Stimulated activated naive CD4-positive, alpha-beta T cell (primary cell): Measurements from ENCODE around the gene MACROH2A2.
A peak's percentile ranks its signal among the peaks of the same experiment; 100 is the strongest.
"Not testable (repeated sequence)": the region's sequence is repeated elsewhere in the genome, so short reads cannot be mapped to it uniquely, and the experiment has no call there.

ENCODE experiments used
- DNase-seq, 6 experiments: peaks; one replicate each; lab custom pipeline; 2025; lab: John Stamatoyannopoulos, UW

The MACROH2A2 gene

DNA sequence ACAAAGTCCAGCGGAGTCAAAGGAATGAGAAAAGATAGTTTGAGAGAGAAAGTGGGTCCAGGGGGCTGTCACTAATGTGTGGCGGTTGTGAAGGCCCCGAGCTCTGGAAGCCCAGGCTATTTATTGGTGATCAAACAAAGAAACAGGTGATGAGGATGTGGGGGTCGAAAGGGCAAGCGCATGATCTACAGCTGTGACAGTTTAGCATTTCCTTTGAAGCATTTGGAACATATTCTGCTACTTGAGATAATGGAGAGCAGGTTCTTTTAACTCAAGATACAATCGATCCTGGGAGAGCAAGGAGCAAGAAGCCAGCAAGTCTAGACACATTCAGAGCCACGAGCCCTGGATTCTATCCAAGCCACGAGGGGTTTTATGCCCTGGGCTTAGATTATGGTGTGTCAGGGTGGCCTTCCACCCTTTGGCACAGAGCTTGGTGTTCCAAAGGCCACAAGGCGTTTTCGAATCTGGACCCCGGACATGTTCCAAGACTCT, 48.5 kb downstream of the MACROH2A2 start:
- not testable (repeated sequence) for DNase-seq

DNA sequence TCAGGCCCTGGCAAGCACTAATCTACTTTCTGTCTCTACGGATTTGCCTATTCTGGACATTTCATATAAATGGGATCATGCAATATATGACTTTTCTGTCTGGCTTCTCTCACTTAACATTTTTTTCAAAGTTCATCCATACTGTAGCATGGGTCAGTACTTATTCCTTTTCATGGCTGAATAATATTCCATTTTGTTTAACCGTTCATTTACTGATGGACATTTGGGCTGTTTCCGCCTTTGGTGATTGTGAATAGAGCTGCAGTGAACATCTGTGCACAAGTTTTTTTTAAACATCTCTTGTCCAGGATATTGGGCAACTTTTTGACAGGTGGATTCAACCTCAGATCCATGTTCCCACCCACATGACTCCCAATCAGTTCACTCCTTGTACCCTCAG, 49.0 kb downstream of the MACROH2A2 start:
- DNase-seq: no peak

DNA sequence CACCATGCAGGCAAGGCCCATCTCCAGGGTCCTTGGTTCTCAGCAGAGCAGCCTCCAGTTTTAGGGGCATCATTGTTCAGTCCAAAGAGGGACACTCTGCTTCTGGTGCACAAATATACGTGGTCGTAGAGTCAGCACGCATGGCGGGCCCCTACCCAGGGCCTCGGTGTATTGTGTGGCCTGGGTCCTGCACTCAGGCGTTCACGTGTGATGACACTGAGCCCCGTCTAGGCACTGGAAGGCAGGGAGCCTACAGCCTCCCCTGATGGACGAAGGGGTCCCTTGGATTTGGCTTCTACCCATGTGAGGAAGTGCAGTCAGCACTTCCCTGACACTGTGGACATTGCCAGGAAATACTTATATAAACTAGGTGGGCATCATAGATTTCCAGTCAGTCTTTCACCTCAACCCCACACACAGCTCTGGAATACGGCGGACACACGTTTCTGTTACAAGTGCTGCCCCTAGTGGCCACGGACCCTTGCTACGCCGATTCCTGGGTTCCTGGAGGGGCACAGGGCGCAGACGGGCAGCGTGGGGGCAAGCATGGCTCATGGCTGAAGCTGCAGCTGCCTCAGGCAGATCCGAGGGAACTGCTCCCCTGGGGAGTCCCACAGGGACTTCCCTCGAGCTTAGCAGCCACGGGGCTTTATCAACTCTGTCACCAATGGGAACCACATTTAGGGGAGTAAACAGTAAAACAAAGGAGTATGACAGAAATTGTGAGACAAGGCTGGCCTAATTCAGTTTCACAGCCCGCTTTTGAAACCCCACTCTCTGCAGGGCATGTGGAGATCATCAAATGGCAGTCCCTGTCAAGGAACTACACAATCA, 54.5 kb downstream of the MACROH2A2 start:
- no peak for DNase-seq

DNA sequence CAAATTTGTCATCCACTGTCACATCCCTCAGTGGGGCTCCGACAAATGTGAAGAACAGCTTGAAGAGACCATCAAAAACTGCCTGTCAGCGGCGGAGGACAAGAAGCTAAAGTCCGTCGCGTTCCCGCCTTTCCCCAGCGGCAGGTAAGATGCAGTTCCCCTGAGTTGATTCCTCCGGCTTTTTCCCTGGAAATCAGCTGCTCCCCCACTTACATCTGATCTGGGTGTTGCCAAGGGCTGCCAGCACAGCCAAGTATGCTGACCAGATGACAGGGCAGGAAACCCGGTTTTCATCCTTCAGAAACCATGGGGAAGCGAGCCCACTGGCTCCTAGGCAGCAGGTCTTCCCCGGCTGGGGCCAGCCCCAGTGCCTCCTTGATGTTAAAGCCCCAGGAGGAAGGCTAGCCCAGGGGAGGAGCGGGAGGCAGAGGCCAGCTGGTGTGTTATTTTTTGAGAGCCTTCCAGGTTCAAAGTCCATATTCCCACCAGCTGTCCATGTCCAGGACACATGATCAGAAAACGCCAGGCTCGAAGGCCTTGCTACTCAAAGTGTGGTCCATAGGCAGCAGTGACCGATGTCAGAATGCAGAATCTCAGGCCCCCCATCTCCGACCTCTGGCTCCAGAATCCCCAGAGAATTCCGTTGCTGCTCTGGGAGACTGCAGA, 56.6 kb downstream of the MACROH2A2 start:
- no peak for DNase-seq

DNA sequence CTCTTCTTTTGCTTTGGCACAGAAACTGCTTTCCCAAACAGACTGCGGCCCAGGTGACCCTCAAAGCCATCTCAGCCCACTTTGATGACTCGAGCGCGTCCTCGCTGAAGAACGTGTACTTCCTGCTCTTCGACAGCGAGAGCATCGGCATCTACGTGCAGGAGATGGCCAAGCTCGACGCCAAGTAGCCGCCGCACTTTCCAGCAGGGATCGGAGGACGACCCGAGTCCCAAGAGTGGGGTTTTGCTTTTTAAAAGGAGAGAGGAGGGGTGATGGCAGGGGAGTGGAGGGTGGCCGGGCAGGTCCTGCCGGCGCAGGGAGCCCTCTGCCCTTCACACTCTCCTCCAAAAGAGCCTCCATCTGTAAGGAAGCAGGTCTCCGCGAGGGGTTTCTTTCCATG, 58.9 kb downstream of the MACROH2A2 start:
- DNase-seq: no peak

DNA sequence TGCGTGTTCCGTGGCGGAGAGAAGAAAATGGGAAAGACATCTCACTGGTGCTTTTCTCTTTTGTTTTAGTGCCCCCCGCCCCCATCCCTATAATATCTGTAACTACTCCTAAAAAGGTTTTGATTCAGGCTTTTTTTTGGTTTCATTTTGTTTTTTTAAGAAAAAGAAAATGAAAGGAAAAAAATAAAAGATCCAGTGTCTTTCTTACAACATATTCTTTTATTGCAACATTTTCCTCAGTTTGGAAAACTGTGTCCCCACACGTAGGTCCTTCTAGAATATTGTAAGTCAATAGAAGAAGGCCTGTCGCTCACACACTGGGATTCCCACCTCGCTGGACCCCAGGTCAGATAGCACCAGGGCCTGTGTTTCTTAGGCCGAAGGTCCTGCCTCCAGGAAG, 59.4 kb downstream of the MACROH2A2 start:
- DNase-seq: no peak

DNA sequence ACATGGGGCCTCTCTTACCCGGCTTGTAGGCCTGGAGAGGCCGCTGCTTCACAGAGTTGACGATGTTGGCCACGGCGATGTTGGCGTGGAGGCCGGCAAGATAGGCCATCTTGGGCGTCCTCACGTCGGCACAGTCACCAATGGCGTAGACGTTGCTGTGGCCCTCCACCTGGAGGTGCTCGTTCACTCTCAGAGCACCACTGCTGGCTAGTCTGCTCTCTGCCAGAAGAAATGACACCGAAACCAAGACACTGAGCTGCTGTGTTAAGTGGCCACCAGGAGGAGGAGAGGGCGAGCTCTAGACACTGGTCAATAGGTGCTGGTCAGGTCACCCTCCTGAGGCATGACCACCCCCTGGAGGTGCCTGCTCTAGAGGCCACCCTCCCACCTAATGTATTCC, 62.3 kb downstream of the MACROH2A2 start:
- no peak for DNase-seq

DNA sequence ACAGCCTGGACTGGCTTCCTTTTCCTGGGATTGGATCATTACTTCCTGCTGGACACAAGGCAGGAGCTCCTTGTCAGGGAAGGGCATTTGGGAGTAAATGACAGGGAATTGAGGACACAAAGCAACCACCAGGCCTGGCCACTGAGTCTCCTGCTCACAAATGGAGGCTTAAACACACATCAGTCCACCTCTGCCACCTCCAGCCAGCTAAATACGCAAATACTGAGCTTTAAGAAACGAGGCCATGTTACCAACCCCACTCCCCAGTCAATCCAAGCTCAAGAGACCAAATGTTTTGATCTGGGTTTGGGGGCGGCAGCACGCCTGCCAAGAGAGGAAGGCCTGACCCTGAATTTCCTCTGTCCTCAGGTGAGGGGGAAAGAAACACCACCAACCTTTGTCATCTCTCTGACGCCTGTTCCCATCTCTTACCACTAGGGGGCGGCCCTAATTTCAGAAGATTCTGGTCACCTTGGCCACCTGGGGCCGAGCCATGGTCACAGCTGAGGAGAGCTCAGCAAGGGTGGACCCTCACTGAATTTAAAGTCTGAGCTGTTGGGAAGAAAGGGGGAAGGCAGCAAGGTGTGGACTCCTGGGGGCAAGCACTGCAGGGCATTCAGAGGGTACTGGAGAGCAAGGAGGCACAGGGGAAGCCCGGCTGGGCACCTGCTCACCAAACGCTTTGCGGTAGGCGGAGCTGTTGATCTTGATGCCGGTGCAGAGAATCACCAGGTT, 63.5 kb downstream of the MACROH2A2 start:
- peak; percentile 13 to 59 (median 33) for DNase-seq

DNA sequence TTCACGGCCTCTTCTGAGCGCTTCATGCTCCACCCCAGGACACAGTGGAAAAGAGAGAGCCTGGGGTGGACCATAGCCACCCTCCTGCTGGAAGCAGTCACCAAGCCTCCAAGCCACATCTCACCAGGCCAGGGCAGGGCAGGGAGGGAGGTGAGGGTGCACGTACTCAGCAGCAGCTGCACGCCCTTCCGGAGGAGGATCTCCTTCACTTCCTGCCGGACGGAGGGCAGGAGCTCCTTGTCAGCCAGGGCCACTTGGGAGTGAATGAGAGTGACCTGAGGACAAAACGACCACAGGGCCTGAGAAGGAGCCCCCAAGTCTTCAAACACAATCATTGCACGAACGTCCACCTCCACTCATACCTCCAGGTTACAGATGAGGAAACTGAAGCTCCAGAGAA, 65.0 kb downstream of the MACROH2A2 start:
- no peak for DNase-seq

DNA sequence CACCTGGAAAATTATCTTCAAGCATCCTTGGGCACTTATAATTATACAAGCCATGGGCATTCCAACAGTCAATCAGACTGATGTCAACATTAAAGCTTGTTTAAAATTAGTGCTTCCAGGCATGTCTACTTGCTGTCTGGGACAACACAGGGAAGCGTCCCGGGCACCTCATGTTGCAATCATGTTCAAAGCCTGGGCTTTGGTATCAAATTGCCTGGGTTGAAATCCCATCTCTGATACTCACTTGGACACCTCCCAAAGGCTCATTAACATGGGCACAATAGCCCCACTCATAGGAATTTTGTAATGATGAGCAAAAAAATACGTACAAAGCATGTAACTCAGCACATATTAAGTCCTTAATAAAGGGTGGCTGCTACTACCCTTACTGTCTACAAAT, 65.5 kb downstream of the MACROH2A2 start:
- DNase-seq: no peak

DNA sequence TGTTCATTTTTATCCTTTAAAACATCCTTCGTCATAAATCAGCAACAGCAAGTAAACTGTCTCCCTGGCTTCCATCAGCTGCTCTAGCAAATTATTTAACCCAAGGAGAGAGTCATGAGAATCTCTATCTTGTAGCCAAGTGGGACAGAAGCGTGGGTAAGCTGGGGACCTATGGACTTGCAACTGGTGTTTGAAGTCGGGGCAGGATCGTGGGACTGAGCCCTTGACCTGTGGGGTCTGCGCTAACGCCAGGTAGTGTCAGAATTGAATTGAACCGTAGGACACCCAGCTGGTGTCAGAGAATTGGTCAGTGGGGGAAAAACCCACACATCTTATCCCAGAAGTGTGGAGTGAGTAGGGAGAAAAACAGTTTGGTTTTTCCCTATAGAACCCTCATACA, 66.6 kb downstream of the MACROH2A2 start:
- no peak for DNase-seq

DNA sequence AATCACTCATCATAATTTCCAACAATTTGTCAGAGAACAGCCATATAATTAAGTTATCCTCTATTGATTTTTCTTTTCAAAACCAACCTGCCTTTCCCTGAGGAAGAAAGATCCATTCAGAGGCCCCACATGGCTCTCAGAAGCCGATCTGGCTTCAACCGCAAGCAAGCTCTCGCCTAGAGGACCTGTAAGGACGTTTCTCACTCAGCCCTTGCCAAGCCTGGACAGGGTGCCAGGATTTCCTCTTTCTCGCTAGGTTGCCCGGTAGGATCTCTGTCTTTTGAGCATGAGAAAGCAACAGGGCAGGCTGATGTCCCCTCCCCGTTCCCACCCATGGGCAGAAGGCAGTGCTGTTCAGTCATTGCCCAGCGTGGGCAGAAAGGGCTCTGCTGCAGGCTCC, 67.0 kb downstream of the MACROH2A2 start:
- no peak for DNase-seq

DNA sequence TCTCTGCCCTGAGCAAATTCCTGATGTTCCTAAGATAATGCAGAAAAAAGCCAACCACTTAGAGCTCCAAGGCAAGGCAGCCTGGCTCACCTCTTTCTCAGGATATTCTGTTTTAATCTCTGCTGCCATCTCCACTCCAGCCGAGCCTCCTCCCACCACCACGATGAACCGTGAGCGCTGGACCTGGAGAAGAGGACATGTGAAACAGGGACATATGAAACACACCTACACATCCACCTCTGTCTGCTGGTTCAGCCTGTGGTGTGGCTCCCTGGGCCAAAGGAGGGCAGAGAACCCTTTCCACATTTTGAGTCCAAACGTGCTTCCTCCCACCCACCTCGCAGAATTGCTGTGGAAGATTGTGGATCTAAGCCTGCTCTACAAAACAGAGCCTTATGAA, 67.8 kb downstream of the MACROH2A2 start:
- no peak for DNase-seq

DNA sequence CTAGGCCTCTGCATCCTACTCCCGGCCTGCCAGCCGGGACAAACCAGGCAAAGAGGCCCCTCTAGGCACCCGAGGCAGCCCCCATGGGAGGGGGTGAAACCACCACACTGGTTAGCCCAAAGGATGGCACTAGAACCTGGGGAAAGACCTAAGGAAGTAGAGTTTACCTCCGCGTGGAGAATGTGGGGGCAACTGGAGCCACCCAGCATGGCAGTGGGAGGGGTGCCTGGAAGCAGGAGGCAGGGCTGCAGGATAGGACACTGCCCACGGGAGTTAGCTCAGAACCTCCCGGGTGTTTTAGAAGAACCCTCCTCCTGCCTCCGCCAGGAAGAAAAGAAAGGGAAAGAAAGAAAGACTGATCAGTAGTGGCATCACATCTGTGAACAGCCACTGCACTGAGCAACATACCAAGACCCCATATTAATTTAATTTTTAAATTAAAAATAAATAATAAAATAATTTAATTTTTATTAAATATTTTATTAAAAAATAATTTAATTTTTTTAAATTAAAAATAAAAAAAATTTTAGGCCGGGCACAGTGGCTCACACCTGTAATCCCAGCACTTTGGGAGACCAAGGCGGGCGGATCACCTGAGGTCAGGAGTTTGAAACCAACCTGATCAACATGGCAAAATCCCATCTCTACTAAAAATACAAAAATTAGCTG, 68.8 kb downstream of the MACROH2A2 start:
- DNase-seq: no peak

DNA sequence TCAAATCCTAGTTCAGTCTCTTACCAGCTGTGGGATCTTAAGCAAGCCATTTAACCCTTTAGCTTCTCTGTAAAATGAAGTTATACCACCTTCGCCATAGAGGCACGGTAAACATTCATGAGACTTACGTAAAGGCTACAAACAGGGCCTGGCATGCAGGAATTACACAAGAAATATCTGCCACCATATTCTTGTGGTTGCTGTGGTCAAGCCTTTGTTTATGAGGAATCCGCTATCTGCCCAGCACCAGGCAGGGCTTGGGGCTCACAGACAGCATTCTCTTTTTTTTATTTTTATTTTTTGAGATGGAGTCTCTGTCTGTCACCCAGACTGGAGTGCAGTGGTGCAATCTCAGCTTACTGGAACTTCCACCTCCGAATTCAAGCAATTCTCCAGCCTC, 70.1 kb downstream of the MACROH2A2 start:
- DNase-seq: no peak

DNA sequence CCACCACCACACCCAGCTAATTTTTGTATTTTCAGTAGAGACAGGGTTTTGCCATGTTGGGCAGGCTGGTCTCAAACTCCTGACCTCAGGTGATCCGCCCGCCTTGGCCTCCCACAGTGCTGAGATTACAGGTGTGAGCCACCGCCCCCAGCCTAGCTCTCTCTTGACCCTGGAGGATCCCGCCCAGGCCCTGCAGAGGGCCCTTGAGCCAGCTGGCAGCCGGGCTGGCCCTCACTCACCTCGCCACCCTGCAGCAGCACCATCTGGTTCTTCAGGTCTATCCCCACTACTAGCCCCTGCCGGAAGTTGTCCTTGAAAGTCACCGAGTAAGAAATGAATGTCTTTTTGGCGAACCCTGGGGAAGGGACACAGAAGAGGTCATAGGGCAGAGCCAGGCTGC, 70.5 kb downstream of the MACROH2A2 start:
- DNase-seq: not testable (repeated sequence)

DNA sequence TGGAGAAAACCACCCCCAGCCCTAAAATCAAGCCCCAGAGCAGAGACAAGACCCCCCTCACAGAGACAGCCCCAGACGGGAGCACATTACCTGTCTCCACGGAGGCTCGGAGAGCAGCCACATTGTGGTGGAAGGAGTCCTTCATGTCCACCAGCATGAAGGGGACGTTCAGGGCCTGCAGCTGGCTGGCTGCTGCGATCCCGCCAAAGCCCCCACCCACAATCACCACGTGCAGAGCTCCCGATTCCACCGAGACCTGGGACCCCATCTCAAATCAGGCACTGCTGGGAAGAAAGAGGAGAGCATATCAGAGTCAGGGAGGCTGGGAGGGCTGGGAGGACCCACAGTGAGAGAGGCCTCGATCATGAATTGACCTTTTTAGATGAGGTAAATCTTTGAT, 71.2 kb downstream of the MACROH2A2 start:
- no peak for DNase-seq

DNA sequence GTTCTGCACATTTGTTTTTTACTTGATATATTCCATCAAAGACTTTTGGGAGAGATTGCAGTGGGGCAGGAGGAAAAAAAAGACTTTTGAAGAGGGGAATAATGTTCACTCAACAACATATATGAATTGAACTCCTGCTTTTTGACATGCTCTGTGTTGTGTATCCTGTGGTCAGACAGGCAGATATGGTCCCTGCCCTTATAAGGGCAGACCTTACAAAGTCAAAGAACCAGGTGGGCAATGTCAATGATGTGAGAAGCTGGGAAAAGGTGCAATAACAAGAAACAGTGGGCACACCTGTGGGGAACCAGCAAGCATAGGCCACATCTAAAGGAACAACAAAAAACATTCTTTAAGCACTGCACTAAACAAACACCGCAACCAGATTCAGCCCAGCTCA, 71.8 kb downstream of the MACROH2A2 start:
- DNase-seq: no peak

DNA sequence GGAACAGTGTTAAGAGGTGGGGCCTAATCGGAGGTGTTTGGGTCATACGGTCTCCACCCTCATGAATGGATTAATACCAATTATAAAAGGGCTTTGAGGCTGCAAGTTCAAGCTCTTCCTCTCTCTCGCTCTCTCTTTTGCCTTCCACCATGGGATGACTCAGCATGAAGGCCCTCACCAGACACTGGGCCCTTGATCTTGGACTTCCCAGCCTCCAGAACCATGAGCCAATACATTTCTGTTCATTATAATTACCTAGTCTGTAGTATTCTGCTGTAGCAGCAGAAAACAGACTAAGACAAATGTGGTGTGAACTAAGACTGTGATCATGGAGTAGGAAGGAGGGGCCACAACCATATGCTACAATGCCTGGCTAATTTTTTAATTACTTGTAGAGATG, 72.3 kb downstream of the MACROH2A2 start:
- no peak for DNase-seq

DNA sequence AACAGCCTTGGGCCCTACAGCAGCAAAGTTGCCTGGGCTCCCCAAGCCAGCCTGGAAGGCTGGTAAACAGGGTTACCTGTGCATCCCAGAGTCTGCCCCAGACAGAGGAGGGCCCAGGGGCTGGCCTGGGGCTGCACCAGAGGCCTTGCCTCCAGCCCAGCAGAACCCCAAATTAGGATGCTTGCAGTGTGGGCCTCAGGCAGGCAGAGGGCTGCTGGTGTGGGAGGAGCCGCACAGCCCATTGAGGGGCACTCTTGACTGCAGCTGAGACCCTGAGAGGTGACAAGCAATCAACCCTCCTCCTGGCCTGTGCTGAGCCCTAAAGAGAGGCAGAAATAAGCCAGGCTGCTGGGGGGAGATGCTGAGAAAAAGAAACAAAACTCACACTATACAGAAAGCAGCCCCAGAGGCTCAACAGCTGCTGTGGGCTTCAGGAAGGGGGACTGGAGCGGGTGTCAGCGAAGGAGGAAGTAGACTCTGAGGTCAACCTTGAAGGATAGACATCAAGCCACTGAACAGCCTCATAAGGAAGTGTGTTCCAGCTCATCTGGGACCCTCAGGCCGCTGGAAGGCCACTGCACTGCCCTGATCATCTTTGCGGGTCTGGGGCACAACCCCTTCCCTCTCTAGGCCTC, 73.4 kb downstream of the MACROH2A2 start:
- DNase-seq: no peak

DNA sequence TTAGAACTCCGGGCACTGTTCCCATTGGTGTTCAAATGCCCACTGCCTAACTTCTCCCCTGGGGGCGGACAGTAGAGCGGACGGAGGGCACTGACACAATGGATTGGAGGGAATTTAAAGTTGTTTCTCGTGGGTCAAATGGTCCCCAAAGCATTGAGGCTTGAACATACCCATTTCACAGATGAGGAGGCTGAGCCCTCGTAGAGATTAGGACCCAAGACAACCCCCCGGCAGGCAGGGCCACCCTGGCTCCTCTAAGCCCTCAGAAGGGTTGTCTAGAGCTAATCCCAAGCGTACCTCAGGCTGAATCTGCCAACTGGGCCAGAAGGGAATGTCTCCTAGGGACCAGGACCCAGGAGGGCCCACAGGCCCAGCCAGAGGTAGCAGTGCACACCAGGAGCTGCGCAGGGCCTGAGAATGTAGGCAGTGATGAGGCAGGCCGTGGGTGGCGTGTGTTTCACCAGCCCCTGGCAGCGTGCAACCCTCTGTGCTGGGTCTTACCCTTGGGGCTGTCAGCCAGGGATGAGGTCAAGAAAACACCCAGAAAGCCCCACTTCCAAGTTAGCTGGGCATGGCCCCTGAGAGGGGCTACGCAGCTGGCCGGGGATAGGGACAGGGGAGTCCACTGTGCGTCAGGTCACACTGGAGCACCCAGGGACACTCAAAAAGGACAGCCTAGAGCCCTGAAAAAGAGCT, 74.2 kb downstream of the MACROH2A2 start:
- no peak for DNase-seq
